Upper lobe of right lung (tissue), 1 donor: ENCODE results near the gene GAS2L2. TPM values are rescaled to one million over a fixed set of nuclear protein-coding genes. Genes with fewer than 3 reads are reported as not detected.

ENCODE experiments used
- ATAC-seq: fragments of 200-7000 bp; cut with Tn5 transposase; one replicate; pipeline ENCODE4 v1.9.1; 2020; ENCODE audit warnings: mild to moderate bottlenecking, moderate library complexity
- DNase-seq: peaks from one replicate; pipeline ENCODE4 v3.0.0-alpha.2; 2020
- H3K27ac ChIP-seq: fragments of 200-600 bp; one replicate; pipeline ENCODE4 v1.8.0; 2022
- H3K27me3 ChIP-seq: fragments of 200-600 bp; one replicate; pipeline ENCODE4 v1.8.0; 2022; ENCODE audit warnings: mild to moderate bottlenecking
- H3K36me3 ChIP-seq: fragments of 200-600 bp; one replicate; pipeline ENCODE4 v1.8.0; 2022
- H3K4me1 ChIP-seq: fragments of 200-600 bp; one replicate; pipeline ENCODE4 v1.8.0; 2022
- H3K4me3 ChIP-seq: fragments of 200-600 bp; one replicate; pipeline ENCODE4 v1.8.0; 2022; ENCODE audit warnings: mild to moderate bottlenecking
- H3K9me3 ChIP-seq: fragments of 200-600 bp; one replicate; pipeline ENCODE4 v1.8.0; 2022
- intact Hi-C: fragments of 100-400 bp; cut with DNase I; formaldehyde crosslinking; loops from one replicate; pipeline ENCODE4 v1.11.0; 2022
- total RNA-seq: library from RNA; stranded (reverse); fragmentation: NEBNext Ultra II Directional; extraction: Animal tissue kit (Norgen Biotek cat#: 25700); gene quantifications from one replicate; pipeline ENCODE4 v1.2.1, GENCODE V29; 2021
- TF ChIP-seq, protein P1 (sequence below): fragments of 200-600 bp; IDR thresholded peaks from one replicate; pipeline ENCODE4 v1.8.0; 2022; ENCODE audit warnings: antibody characterized with exemption
- donor health status: DM: no; HTN: yes; CAD: no; lungs with severe emphysema.

The GAS2L2 gene
- total RNA-seq, 1 donor from 2014 or later: not detected

DNA sequence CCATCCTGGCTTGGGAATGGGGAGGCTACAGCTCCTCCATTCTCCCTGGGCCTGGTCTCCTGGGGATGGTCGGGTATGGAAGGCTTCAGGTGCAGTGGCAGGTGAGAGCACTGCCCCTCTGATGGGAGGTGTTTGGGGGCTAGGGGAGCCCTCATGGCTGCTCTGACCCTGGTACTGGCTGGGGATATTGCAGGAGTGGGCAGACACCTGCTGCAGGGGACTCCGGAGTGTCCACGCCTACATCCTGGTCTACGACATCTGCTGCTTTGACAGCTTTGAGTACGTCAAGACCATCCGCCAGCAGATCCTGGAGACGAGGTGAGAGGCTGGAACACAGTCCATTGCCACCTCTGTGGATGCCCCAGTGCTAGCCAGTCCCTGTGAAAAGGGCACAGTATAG, 12.8 kb downstream of the GAS2L2 start:
- no peaks in the 10 kb centered on the region for H3K9me3 ChIP-seq
- H3K4me1 ChIP-seq: peaks cover 8% of the 10 kb centered on the region
- DNase-seq (no peak), ATAC-seq (no peak)
- no peak overlapping the region for H3K27ac ChIP-seq
- no peaks in the 10 kb centered on the region for H3K36me3 ChIP-seq
- intact Hi-C loops: loop anchor here (10.0 kb wide), 1 partner anchor 125 kb away; no protein-coding TSS in a partner anchor
- TF ChIP-seq, protein P1, sequence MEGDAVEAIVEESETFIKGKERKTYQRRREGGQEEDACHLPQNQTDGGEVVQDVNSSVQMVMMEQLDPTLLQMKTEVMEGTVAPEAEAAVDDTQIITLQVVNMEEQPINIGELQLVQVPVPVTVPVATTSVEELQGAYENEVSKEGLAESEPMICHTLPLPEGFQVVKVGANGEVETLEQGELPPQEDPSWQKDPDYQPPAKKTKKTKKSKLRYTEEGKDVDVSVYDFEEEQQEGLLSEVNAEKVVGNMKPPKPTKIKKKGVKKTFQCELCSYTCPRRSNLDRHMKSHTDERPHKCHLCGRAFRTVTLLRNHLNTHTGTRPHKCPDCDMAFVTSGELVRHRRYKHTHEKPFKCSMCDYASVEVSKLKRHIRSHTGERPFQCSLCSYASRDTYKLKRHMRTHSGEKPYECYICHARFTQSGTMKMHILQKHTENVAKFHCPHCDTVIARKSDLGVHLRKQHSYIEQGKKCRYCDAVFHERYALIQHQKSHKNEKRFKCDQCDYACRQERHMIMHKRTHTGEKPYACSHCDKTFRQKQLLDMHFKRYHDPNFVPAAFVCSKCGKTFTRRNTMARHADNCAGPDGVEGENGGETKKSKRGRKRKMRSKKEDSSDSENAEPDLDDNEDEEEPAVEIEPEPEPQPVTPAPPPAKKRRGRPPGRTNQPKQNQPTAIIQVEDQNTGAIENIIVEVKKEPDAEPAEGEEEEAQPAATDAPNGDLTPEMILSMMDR: no peak
- H3K4me3 ChIP-seq: no peak overlapping the region
- H3K27me3 ChIP-seq: peaks cover 44% of the 10 kb centered on the region

DNA sequence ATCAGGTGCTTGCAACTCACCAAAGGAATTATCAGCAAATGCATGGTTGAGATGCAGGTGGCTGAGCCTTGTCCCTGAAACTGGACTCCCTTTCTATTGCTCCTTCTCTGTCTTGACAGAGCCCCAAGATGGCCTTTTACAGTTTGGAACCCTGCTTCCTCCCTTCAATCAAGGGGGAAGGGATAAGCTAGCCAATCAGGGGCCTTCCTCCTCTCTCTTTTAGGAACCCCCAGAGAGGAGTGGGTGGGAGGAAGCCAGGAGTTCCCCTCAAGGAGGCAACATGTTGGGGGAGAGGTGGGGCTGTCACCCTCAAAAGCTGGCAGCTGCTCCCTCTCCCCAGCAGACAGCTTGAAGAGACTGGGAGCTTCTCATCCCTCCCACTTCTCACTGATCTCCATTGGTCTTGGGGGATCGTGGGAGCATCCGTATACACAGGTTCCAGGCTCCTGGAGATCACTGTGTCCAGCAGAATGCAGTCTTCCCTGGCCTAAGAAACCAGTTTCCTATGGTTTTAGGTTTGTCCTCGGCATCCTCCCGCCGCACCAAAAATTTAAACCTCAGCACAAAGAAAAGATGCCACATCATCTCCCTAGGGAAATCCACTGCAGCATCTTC, 14.4 kb downstream of the GAS2L2 start:
- Histone ChIP-seq H3K4me1 (peaks cover 8% of the 10 kb centered on the region), H3K27ac (no peak overlapping the region), H3K27me3 (peaks cover 40% of the 10 kb centered on the region), H3K9me3 (no peaks in the 10 kb centered on the region), H3K36me3 (no peaks in the 10 kb centered on the region), H3K4me3 (no peak overlapping the region)
- ATAC-seq: no peak
- TF ChIP-seq, protein P1: no peak
- no peak for DNase-seq
- intact Hi-C loops: no loop called here

DNA sequence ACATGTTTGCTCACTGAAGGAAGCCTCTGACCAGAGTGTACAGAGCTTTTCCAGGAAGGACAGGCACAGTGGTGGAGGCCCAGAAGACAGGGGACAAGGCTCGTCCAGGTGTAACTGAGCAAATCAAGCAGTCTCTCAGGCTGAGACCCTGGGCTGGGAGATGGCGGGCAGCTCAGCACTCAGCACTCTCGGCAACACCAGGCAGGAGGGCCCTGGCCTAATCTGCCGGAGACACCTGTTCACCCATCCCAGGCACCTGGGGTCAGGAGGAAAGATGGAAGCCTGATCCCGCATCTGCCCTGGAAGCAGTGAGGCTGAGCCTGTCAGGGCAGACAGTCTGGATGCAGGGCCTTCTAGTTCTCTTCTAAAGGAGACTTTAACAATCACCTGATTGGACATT, 16.8 kb downstream of the GAS2L2 start:
- intact Hi-C loops: no loop called here

DNA sequence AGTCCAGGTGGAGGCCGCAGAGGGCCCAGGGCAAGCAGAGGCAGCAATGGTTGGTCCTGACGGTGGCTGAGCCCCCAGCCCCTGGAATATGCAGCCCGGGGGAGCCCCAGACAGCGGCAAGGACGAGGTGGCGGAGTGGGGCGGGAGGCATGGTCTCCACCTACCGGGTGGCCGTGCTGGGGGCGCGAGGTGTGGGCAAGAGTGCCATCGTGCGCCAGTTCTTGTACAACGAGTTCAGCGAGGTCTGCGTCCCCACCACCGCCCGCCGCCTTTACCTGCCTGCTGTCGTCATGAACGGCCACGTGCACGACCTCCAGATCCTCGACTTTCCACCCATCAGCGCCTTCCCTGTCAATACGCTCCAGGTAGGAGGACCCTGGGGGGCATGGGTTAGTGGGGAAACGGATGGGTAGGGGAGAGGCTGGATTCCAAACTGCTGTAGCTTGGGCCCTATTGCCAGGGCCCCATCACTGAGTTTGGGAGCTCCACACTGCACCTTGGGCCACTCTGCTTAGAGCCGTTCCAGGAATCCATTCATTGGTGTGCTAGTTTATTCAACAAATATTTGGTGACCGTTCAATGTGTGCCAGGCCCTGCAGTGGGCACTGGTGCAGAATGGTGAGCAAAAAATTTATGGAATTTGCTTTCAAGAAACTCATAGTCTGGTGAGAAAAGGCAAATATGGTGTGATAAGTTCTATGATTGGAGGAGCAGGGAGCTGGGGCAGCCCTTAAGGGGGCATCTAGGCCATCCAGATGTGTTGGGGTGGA, 17.8 kb downstream of the GAS2L2 start:
- no peak for ATAC-seq
- intact Hi-C loops: no loop called here
- Histone ChIP-seq H3K27ac (no peak overlapping the region), H3K4me1 (peaks cover 11% of the 10 kb centered on the region), H3K27me3 (peaks cover 6% of the 10 kb centered on the region), H3K4me3 (no peak overlapping the region), H3K9me3 (no peaks in the 10 kb centered on the region), H3K36me3 (no peaks in the 10 kb centered on the region)
- TF ChIP-seq, protein P1: no peak
- no peak for DNase-seq

More for the DNA sequence above, 16.8 kb downstream of the GAS2L2 start:
- peaks cover 6% of the 10 kb centered on the region for H3K4me1 ChIP-seq
- no peak overlapping the region for H3K27ac ChIP-seq
- no peaks in the 10 kb centered on the region for H3K36me3 ChIP-seq
- H3K27me3 ChIP-seq: peaks cover 16% of the 10 kb centered on the region
- no peaks in the 10 kb centered on the region for H3K9me3 ChIP-seq
- TF ChIP-seq, protein P1: no peak
- no peak overlapping the region for H3K4me3 ChIP-seq
- ATAC-seq (no peak), DNase-seq (no peak)

DNA sequence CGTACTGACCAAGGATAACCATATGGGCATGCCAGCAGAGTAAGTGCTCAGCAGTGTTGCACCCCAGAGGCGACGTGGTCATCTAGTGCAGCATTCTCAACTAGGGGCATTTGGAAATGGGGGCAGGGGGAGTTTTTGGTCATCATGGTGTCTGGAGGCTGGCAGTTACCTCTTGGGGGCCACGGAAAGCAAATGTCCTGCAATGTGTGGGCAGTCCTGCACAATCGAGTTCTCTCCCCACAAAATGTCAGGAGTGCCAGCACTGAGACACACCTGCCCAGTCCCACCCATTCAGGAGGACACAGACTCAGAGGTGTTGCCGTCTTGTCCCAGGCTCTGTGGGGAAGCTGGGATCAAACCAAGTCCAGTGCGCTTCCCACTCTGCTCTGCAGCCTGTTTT, 18.6 kb downstream of the GAS2L2 start:
- H3K27me3 ChIP-seq: peaks cover 2% of the 10 kb centered on the region
- TF ChIP-seq, protein P1: no peak
- H3K36me3 ChIP-seq: no peaks in the 10 kb centered on the region
- H3K4me1 ChIP-seq: peaks cover 11% of the 10 kb centered on the region
- ATAC-seq (no peak), DNase-seq (no peak)
- H3K4me3 ChIP-seq: no peak overlapping the region
- intact Hi-C loops: no loop called here
- no peaks in the 10 kb centered on the region for H3K9me3 ChIP-seq
- H3K27ac ChIP-seq: no peak overlapping the region
